ENCODE measurements around the gene PIAS1.
"Not testable (repeated sequence)": the region's sequence is repeated elsewhere in the genome, so short reads cannot be mapped to it uniquely, and the experiment has no call there.

The PIAS1 gene

DNA sequence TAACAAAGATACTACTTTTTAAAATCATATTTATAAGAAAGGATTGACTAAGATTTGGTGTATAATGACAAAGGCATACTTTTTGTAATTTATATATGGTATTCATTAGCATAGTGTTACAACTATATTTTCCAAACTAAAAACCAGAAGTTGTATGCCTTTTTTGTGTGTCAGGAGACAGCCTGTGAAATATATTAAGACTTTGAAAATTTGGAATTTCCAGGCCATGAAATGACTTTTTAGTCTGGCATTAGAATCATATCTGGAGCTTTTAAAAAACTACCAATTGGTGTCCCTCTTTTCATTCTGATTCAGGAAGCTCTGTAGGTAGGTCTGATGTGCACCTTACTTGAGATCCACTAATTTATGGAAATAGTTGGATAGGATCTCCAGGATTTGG is 109.1 kb downstream of the PIAS1 start:
- Histone ChIP-seq H3K36me3 (peaks cover 22% of the 10 kb centered on the region), H3K9me3 (no peaks in the 10 kb centered on the region), H3K4me3 (ENCODE audit: low read depth, low read length) (no peak overlapping the region), H3K4me1 (no peaks in the 10 kb centered on the region), H3K27me3 (no peaks in the 10 kb centered on the region)
- DNase-seq: no peak
- no peak for TF ChIP-seq CTCF (IDR thresholded peaks at IDR 0.05; ENCODE audit: low read depth, low read length)

DNA sequence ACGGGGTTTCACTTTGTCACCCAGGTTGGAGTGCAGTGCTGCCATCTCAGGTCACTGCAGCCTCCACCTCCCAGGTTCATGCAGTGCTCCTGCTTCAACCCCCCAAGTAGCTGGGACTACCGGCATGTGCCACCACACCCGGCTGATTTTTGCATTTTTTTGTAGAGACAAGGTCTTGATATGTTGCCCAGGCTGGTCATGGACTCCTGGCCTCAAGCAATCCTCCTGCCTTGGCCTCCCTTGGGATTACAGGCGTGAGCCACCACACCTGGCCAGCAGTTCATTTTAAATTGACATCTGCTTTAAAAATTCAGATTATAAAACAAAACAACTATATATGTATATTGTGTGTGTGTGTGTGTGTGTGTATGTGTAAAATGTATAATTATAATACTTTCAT is 112.7 kb downstream of the PIAS1 start:
- no peaks in the 10 kb centered on the region for H3K4me1 ChIP-seq
- no peaks in the 10 kb centered on the region for H3K9me3 ChIP-seq
- no peak for DNase-seq
- peaks cover 19% of the 10 kb centered on the region for H3K36me3 ChIP-seq
- H3K27me3 ChIP-seq: no peaks in the 10 kb centered on the region
- H3K4me3 ChIP-seq (ENCODE audit: low read depth, low read length): no peak overlapping the region
- TF ChIP-seq CTCF (IDR thresholded peaks at IDR 0.05; ENCODE audit: low read depth, low read length): no peak

DNA sequence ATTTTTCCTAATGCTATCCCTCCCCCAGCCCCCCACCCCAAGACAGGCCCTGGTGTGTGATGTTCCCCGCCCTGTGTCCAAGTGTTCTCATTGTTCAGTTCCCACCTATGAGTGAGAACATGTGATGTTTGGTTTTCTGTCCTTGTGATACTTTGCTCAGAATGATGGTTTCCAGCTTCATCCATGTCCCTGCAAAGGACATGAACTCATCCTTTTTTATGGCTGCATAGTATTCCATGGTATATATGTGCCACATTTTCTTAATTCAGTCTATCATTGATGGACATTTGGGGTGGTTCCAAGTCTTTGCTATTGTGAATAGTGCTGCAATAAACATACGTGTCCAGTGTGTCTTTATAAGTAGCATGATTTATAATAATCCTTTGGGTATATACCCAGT is 117.9 kb downstream of the PIAS1 start:
- not testable (repeated sequence) for H3K4me1 ChIP-seq, H3K36me3 ChIP-seq, DNase-seq

DNA sequence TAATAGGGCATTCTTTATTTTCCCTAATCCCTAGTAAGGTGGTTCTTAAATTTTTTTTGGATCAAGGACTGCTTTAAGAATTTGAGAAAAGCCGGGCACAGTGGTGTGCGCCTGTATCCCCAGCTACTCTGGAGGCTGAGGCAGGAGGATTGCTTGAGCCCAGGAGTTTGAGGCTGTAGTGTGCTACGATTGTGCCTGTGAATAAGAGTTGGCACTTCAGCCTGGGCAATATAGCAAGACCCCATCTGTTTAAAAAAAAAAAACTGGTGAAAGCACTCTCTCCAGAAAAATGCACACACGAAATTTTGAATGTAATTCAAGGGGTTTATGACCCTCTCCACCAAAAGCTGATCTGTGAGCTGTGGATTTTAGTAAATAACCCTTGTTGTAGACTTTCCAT is 119.0 kb downstream of the PIAS1 start:
- no peaks in the 10 kb centered on the region for H3K4me1 ChIP-seq
- no peak overlapping the region for H3K4me3 ChIP-seq (ENCODE audit: low read depth, low read length)
- H3K36me3 ChIP-seq: peaks cover 16% of the 10 kb centered on the region
- no peaks in the 10 kb centered on the region for H3K27me3 ChIP-seq
- no peak for DNase-seq
- no peaks in the 10 kb centered on the region for H3K9me3 ChIP-seq
- TF ChIP-seq CTCF (IDR thresholded peaks at IDR 0.05; ENCODE audit: low read depth, low read length): no peak

More for the DNA sequence above, 117.9 kb downstream of the PIAS1 start:
- H3K4me3 ChIP-seq (ENCODE audit: low read depth, low read length); H3K27me3 ChIP-seq; H3K9me3 ChIP-seq: not testable (repeated sequence)

GRCh38 chr15:68175526-68175925 is 121.4 kb downstream of the PIAS1 start:
- Histone ChIP-seq H3K27me3 (no peaks in the 10 kb centered on the region), H3K9me3 (no peaks in the 10 kb centered on the region), H3K4me3 (ENCODE audit: low read depth, low read length) (no peak overlapping the region), H3K36me3 (peaks cover 23% of the 10 kb centered on the region), H3K4me1 (no peaks in the 10 kb centered on the region)
- no peak for TF ChIP-seq CTCF (IDR thresholded peaks at IDR 0.05; ENCODE audit: low read depth, low read length)
- DNase-seq: no peak

DNA sequence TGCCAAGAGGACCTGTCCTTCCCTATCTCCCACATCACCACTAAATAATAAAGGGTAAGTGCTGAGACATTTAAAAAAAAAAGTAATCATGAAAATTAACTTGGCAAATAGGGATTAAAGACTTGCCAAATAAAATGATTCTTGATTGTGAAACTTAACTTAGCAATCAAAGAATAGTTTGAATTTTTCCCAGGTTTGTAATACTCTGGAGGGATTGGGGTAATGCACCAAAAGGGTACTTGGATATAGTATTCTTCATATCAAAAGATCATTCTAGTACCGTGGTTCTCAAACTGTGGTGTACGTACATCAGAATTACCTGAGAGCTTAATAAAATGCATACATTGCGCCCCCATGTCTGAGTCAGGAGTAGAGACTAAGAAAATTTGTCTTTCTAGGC is 122.5 kb downstream of the PIAS1 start:
- H3K4me1 ChIP-seq: no peaks in the 10 kb centered on the region
- peaks cover 30% of the 10 kb centered on the region for H3K36me3 ChIP-seq
- no peaks in the 10 kb centered on the region for H3K27me3 ChIP-seq
- no peak for TF ChIP-seq CTCF (IDR thresholded peaks at IDR 0.05; ENCODE audit: low read depth, low read length)
- DNase-seq: no peak
- H3K4me3 ChIP-seq (ENCODE audit: low read depth, low read length): no peak overlapping the region
- no peaks in the 10 kb centered on the region for H3K9me3 ChIP-seq

- H3K36me3 ChIP-seq: peaks cover 32% of the 10 kb centered on the region
- no peak for DNase-seq
- no peak for TF ChIP-seq CTCF (IDR thresholded peaks at IDR 0.05; ENCODE audit: low read depth, low read length)
- no peaks in the 10 kb centered on the region for H3K27me3 ChIP-seq
- no peak overlapping the region for H3K4me3 ChIP-seq (ENCODE audit: low read depth, low read length)
- H3K4me1 ChIP-seq: no peaks in the 10 kb centered on the region
- no peaks in the 10 kb centered on the region for H3K9me3 ChIP-seq
Measured at GRCh38 chr15:68177742-68178141, 123.6 kb downstream of the PIAS1 start.
